HG02852 (cell line): ENCODE data around the gene JSRP1.

ENCODE experiments used
- ATAC-seq: cut with Tn5 transposase; IDR thresholded peaks from one replicate; pipeline ENCODE4 v1.9.1; 2021; ENCODE audit warnings: mild to moderate bottlenecking, moderate library complexity; ENCODE audit not compliant: unreplicated experiment

Gene JSRP1

DNA sequence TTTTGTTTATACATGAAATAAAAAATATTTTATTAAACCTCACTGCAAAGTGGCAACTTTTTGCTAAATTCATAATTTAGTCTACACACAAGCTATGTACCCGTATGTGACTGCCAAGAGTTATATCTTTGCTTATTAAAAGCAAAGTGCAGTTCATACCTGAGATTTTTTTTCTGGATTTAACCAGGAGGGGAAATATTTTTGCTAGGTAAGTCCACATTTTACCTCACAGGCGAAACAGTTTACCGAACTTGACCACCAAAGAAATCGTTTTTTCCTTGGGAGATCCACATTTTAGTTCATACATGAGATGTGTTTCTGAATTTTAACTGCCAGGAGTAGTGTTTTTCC, 12.2 kb upstream of the JSRP1 start:
- ATAC-seq = no peak

DNA sequence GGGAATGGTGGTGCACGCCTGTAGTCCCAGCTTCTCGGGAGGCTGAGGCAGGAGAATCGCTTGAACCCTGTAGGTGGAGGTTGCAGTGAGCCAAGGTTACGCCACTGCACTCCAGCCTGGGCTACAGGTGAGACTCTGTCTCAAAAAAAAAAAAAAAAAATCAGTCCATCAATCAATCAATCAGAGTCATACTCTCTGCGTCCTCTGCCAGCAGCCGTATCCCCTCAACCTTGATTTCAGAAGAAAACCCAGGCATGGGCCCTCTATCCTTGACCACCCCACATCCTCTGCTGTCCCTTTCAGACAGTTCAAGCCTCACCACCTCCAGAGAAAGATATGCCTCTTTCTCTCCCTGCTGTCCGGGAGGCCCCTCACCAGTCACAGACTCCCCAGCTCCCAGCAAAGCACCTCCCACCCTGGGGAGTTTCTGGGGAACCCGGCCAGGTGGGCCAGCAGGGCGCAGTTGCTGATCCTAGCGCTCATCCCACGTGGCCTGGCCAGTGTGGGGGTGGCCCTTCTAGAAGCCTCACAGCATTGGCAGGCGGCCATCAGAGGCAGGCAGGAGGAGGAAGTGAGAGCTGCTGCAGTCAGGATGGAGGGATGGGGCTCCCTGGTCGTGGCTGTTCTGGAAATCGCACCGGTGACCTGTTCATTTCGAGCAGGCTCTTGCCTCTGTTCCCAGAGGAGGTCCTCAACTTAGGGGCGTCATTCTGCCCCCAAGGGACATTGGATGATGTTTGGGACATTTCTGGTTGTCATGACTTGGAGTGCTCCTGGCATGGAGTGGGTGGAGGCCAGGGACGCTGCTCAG, 10.2 kb upstream of the JSRP1 start:
- ATAC-seq = no peak

DNA sequence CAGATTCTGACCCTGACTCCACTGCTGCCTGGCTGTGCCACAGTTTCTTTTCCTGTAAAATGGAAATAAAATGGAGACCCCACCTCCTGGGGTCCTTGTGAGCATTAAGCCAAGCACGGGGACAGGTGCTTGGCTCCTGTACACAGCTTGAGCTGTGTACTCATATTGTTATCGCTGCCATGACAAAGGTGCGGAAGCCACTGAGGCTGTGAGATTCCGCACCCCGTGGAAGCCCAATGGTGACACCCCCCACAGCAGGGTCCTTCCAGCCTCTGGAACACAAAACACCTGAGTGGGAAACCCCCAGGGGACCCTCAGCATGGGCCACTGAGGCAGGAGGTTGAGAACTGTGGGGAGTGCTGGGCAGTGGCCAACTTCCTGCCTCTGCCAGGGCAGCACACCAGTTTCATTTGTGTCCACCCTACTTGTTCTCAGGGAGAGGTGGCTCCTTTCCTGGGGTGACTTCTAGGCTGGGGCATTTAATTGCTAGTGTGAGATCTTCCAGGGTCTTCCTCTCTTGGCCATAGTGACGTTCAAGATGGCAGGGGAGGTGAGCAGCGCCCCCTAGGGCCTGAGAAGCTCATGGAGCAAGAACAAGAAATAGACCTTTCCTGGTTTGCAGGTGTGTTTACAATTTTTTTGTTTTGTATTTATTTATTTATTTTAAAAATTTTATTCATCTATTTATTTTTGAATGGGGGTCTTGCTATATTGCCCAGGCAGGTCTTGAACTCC, 5.4 kb upstream of the JSRP1 start:
- no peak for ATAC-seq

DNA sequence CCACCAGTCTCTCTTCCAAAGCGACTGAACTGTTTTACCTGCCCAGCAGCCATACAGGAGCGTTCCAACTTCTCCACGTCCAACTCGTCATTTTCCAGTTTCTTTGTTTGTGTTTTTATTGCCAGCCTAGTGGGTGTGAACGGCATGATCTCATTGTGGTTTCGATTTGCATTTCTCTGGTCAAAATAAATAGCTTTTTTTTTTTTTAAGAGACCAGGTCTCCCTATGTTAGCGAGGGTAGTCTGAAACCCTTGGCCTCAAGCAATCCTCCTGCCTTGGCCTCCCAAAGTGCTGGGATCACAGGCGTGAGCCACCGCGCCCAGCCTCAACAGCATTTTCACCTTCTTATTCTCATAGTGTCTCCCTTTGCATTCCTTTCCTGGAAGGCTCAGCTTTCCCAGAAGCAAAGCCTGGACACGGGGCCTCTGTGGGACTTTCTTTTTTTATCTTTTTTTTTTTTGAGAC, 4.2 kb upstream of the JSRP1 start:
- ATAC-seq = no peak

DNA sequence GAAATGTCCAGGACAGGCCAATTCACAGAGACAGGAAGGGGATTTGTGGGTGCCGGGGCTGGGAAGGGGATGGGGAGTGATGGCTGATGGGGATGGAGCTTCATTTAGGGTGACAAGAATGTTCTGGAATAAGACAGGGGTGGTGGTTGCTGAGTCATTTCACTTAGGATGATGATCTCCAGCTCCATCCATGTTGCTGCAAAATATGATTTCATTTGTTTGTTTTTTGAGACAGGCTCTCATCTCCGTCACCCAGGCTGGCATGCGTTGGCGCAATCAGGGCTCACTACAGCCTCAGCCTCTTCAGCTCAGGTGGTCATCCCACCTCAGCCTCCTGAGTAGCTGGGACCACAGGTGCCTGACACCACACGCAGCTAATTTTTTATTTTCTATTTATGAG, 3.1 kb upstream of the JSRP1 start:
- ATAC-seq = no peak

DNA sequence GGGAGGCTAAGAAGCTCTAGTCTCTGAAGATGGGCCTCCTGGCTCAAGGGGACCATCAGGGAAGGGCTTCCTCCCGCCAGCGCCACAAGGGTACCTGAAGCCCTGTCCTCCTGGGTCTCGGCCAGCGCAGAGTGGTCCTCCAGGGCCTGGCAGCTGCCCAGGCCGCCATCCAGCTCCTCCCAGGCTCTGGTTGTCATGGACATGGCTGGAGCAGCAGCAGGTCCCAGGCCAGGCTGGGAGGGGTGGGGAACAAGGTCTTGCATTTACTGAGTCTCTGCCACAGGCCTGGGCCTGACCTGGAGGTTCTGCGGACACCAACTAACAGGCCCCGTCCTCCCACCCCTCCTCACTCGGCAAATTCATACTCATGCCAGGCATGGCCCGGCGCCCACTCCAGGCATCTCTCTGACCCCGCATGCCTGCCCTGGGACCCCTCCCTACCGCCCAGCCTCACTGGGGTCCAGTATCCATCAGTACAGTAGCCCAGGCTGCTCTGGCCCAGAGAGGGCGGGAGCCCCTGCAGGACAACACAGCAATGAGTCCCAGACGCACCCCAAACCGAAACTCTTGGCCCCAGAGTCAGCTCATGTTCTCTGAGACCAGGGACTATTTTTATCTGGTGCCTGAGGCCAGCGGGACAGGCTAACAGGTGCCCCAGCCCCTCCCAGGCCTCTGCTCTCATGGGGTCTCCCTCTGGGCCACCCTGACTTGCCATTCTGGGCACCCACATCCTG, 938 bp downstream of the JSRP1 start:
- no peak for ATAC-seq

DNA sequence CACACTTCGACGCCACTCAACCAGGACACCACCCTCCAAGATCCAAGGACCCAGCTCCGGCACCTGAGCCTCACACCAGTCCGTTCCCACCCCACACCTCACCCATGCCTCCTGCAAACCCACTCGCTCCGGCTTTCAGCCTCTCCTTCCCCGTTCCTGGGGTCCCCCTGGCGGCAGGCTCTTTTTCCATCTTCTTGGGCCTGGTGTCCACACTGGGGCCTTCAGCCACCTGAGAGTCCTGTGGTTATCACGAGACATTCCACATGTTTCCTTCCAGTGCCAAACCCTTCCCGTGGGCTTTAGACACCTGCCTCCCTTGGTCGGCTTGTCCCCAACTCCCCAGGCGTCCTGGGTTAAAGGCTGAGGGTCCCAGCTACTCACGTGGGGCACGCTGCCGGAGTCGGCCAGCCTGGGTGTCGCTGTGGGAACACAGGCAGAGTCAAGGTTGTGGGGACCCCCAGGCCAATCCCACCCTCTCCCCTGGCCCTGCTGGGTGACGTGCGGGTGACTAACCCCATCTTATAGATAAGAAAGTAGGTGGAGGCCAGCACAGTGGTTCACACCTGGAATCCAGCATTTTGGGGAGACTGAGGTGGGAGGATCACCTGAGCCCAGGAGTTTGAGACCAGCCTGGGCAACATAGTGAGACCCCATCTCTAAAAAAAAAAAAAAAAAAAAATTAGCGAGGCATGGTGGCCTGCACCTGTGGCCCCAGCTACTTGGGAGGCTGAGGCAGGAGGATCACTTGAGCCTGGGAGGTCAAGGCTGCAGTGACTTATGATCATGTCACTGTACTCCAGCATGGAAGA, 1.9 kb downstream of the JSRP1 start:
- ATAC-seq = no peak

DNA sequence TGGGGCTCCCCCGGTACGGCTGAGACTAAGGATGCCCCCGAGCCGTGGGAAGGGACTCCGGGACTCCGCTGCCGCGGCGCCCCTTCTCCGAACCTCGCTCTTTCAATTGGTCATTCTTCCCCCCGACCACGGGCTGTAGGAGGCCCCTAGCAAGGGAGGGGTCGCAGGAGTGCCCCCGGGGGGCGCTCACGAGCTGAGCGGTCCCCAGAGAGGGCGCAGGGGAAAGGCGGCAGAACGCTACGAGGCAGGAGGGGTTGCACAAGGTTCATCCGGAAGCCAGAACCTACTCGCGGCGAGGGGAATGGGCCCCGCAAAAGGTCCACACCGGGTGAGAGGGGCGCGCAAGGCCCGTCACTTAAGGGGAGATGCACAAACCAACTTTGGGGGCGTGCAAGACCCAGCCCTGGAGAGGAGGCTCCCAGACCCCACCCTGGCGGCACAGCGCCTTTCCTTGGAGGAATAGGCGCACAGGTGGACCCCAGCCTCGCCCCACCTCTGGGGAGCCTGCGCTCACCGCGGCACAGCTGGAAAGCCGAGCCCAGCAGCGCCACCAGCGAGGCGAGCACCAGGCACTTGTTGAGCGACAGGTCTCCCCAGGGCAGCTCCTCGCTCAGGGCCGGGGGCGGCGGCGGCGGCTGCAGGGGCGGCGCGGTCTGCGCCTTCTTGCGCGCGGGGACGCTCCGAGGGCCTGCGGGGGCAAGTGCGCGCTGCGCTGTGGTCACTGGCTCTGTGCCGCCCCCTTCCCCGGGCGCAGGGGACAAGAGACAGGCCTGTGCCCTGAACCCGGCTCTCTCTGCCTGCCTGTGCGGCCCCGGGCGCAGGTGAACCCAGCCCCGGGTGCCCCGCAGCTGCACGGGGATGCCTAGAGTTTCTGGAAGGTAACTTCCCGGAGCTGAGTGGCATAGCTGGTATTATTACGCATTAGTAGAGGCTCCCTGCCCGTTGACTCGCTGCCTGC, 2.8 kb downstream of the JSRP1 start:
- no peak for ATAC-seq

DNA sequence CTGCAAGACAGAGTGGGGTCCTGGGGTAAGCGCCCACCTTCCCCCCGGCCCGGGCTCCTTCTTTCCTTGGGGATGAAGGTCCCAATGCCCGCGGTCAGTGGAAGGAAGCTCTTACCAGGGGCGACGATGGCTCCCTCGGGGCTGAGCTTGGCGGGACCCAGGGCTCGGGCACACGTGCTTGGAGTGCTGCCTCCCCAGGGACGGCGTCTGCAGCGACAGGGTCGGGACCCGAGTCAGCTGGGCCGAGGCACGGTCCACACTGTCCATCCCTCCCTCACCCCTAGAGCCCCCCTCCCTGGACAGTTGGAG, 3.5 kb downstream of the JSRP1 start:
- ATAC-seq = no peak

DNA sequence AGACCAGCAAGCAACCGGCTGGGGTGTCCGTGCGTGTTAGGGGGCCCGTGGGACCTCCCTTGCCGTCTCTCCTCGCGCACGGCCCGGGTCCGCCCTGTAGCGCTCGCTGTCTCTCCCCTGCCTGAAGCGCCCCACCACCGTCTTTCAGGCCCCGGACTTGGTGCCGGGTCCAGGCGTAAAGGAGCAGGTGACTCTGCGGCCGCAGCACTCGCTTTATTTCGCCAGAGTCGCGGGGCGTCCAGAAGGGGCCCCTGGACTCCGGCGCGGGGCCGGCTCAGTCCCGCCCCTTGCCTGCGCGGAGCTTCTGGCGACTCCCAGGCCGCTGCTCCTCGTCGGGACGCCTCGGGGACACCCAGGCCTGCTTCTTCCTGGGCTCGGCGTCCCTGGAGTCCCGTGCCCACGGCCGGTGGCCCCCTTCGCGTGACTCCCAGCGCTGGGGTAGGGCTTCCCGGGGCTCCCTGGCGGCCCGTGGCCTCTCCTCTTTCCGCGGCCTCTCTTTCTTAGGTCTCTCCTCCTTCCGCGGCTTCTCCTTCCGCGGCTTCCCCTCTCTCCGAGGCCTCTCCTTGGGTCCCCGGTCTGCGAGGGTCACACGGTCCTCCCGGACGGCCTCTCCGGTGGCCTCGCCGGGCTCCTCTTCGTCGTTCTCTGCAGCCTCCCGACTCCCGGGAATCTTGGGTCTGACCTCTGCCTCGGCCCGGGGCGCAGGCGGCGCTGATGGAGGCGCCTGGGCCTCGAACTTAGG, 4.0 kb downstream of the JSRP1 start:
- ATAC-seq = no peak

DNA sequence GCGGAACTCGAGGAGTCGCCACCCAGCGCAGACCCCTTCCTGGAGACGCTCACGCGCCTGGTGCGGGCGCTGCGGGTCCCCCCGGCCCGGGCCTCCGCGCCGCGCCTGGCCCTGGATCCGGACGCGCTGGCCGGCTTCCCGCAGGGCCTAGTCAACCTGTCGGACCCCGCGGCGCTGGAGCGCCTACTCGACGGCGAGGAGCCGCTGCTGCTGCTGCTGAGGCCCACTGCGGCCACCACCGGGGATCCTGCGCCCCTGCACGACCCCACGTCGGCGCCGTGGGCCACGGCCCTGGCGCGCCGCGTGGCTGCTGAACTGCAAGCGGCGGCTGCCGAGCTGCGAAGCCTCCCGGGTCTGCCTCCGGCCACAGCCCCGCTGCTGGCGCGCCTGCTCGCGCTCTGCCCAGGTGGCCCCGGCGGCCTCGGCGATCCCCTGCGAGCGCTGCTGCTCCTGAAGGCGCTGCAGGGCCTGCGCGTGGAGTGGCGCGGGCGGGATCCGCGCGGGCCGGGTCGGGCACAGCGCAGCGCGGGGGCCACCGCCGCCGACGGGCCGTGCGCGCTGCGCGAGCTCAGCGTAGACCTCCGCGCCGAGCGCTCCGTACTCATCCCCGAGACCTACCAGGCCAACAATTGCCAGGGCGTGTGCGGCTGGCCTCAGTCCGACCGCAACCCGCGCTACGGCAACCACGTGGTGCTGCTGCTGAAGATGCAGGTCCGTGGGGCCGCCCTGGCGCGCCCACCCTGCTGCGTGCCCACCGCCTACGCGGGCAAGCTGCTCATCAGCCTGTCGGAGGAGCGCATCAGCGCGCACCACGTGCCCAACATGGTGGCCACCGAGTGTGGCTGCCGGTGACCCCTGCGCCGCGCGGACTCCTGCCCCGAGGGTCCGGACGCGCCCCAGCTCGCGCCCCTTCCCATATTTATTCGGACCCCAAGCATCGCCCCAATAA, 4.8 kb downstream of the JSRP1 start:
- no peak for ATAC-seq

DNA sequence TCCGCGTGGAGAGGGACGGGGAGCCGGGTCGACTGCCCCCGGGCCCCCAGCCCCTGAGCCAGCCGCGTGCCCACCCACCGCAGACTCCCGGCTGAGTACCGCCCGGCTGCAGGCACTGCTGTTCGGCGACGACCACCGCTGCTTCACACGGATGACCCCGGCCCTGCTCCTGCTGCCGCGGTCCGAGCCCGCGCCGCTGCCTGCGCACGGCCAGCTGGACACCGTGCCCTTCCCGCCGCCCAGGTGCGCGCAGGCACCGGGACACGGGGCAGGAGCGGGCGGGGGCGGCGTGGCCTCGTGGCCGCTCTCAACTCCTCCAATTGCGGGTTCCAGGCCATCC, 5.5 kb downstream of the JSRP1 start:
- ATAC-seq = no peak

DNA sequence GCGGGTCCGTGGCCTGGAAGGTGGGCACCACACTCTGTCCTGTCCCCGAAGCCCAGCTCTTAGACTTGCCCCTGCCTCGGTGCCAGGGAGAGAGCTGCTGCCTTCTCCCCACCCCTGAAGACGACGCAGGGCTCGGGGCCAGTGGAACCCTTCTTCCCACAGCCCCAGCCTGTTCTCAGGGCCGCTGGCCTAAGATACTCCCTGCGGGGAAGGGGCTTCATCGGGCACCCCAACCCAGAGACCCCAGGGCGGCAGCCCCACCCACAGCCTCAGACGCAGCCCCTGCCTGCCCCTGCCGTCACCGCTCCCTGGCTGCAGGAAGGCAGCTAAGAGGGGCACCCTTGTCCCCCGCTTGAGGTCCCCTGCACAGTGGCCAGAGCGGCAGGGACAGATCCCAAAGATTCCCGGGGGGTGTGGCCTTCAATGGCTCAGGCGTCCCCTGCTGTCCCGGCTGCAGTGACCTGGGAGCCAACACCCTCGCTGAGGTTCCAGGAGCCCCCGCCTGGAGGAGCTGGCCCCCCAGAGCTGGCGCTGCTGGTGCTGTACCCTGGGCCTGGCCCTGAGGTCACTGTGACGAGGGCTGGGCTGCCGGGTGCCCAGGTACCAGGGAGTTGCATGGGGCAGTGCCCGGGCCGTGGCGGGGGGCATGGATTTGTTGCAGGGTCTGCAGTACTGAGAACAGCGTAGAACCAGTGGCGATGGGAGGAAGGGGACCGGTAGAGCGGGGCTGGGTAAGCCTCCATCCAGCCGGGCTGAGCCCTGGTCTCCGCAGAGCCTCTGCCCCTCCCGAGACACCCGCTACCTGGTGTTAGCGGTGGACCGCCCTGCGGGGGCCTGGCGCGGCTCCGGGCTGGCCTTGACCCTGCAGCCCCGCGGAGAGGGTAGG, 6.1 kb downstream of the JSRP1 start:
- no peak for ATAC-seq

DNA sequence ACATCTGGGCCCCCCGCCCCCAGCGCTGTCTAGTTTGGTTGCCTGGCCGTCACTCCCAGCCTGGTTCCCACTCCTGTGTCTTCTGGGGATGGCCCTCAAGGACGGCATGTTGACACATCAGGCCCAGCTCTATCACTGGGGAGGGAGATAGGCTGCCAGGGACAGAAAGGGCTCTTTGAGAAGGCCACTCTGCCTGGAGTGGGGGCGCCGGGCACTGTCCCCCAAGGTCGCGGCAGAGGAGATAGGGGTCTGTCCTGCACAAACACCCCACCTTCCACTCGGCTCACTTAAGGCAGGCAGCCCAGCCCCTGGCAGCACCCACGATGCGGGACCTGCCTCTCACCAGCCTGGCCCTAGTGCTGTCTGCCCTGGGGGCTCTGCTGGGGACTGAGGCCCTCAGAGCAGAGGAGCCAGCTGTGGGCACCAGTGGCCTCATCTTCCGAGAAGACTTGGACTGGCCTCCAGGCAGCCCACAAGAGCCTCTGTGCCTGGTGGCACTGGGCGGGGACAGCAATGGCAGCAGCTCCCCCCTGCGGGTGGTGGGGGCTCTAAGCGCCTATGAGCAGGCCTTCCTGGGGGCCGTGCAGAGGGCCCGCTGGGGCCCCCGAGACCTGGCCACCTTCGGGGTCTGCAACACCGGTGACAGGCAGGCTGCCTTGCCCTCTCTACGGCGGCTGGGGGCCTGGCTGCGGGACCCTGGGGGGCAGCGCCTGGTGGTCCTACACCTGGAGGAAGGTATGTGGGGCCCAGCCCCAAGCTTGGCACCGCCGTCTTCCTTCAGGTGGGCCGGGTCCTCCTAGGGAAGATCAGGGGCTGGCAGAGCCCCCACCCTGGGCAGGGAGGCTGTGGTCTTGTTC, 7.0 kb downstream of the JSRP1 start, which contains the start of gene AMH:
Gene AMH (plus strand): TSS at position 314 of the 857 bp plus-strand sequence. CDS start 10 bp downstream, at position 324.
- ATAC-seq = no peak

DNA sequence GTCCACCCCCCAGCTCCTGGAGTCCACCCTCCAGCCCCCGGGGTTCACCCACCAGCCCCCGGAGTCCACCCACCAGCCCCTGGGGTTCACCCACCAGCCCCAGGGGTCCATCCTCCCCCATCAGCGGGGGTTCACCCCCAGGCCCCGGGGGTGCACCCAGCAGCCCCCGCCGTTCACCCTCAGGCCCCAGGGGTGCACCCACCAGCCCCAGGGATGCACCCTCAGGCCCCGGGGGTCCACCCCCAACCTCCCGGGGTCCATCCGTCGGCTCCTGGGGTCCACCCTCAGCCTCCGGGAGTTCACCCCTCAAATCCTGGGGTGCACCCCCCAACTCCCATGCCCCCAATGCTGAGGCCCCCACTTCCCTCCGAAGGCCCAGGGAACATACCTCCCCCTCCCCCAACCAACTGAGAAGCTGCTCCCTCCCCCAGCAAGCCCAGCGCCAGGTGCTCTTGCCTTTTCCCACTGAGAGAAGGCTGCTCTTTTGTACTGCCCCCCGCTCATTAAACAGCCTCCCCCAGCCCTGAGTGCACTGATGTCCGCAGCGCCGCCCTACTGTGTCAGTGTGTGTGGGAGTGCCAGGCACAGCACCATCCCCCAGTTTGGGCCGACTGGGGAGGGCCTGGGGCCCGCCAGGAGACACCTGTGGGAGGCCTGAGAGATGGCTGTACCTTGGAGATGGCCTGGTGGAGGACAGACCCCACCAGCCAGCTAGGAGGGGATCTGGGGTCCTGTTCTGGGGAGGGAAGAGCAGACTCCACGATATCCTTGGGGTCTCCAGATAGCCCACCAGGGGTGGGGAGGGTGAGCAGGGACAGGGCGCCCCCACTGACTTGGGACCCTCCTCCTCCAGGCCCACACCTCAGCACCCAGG, 7.8 kb downstream of the JSRP1 start:
- no peak for ATAC-seq
